IMR-90 (cell line): ENCODE results near the gene PIP4K2A. TPM values are rescaled to one million over a fixed set of nuclear protein-coding genes. Genes with fewer than 3 reads are reported as not detected.
A peak's percentile ranks its signal among the peaks of the same experiment; 100 is the strongest.

Experiments used
- ATAC-seq: fragments of 200-7000 bp; cut with Tn5 transposase; 2 replicates; pipeline ENCODE4 v1.9.1; 2020; ENCODE audit warnings: low read depth, mild to moderate bottlenecking, moderate library complexity
- BruUV-seq: library from RNA; stranded (reverse); fragments of 400-500 nt; replicated peaks from 2 replicates; lab custom pipeline; 2021; lab: Mats Ljungman, UMichigan
- CTCF ChIA-PET: fragments of 300-600 bp; formaldehyde crosslinking; extraction: SDS; loops from one replicate; lab custom pipeline; 2021; ENCODE audit warnings: antibody characterized with exemption; lab: Yijun Ruan, JAX
- POLR2A ChIA-PET: fragments of 300-600 bp; sonication (Branson Sonifier 250); formaldehyde crosslinking; loops from one replicate; lab custom pipeline; 2022; ENCODE audit warnings: antibody characterized with exemption; ENCODE audit not compliant: unreplicated experiment; lab: Charles Lee
- DNase-seq: peaks from one replicate; pipeline ENCODE4 v3.0.0; 2013
- H2AFZ ChIP-seq: replicated peaks from 2 replicates; pipeline ENCODE3; 2013; ENCODE audit warnings: low read length, mild to moderate bottlenecking; ENCODE audit not compliant: poor library complexity
- H2AK5ac ChIP-seq: 2 replicates; pipeline ENCODE4 v1.6.1; 2013; ENCODE audit warnings: low read depth, low read length, inconsistent platforms
- H2AK9ac ChIP-seq: replicated peaks from 2 replicates; pipeline ENCODE3; 2013; ENCODE audit warnings: mild to moderate bottlenecking, low read depth, low read length, moderate library complexity; ENCODE audit not compliant: poor library complexity
- H2BK120ac ChIP-seq: 2 replicates; pipeline ENCODE4 v1.6.1; 2013; ENCODE audit warnings: low read depth, low read length, inconsistent platforms
- H2BK15ac ChIP-seq: 3 replicates; pipeline ENCODE4 v1.6.1; 2013; ENCODE audit warnings: low read depth, low read length, inconsistent platforms
- H2BK20ac ChIP-seq: 2 replicates; pipeline ENCODE4 v1.6.1; 2013; ENCODE audit warnings: low read depth, mild to moderate bottlenecking, inconsistent platforms, low read length, moderate library complexity
- H2BK5ac ChIP-seq: 2 replicates; pipeline ENCODE4 v1.6.1; 2013; ENCODE audit warnings: mild to moderate bottlenecking, low read depth, low read length, inconsistent platforms; ENCODE audit not compliant: poor library complexity, severe bottlenecking
- H3K14ac ChIP-seq: replicated peaks from 2 replicates; pipeline ENCODE4 v1.6.1; 2013; ENCODE audit warnings: low read depth, low read length, inconsistent platforms
- H3K18ac ChIP-seq: 2 replicates; pipeline ENCODE4 v1.6.1; 2013; ENCODE audit warnings: low read depth, low read length, control low read depth
- H3K23ac ChIP-seq: 2 replicates; pipeline ENCODE4 v1.6.1; 2013; ENCODE audit warnings: low read depth, low read length, inconsistent platforms
- H3K27ac ChIP-seq: 2 replicates; pipeline ENCODE4 v1.5.1; 2013; ENCODE audit warnings: mild to moderate bottlenecking, control low read depth, low read length; ENCODE audit not compliant: insufficient read depth
- H3K27me3 ChIP-seq: 2 replicates; pipeline ENCODE4 v1.6.1; 2013; ENCODE audit warnings: low read length; ENCODE audit not compliant: control insufficient read depth, insufficient read depth
- H3K36me3 ChIP-seq: 2 replicates; pipeline ENCODE4 v1.6.1; 2013; ENCODE audit warnings: low read length, mixed read lengths; ENCODE audit not compliant: control insufficient read depth, insufficient read depth
- H3K4ac ChIP-seq: 2 replicates; pipeline ENCODE4 v1.6.1; 2013; ENCODE audit warnings: low read depth, low read length, inconsistent platforms
- H3K4me1 ChIP-seq: 2 replicates; pipeline ENCODE4 v1.6.1; 2013; ENCODE audit warnings: low read length, mixed read lengths; ENCODE audit not compliant: control insufficient read depth, insufficient read depth
- H3K4me2 ChIP-seq: 2 replicates; pipeline ENCODE4 v1.6.1; 2013; ENCODE audit warnings: low read depth, mild to moderate bottlenecking, control low read depth, low read length, moderate library complexity
- H3K4me3 ChIP-seq: 2 replicates; pipeline ENCODE4 v1.5.1; 2013; ENCODE audit warnings: low read depth, mild to moderate bottlenecking, control low read depth, low read length, moderate library complexity; ENCODE audit not compliant: insufficient read depth
- H3K56ac ChIP-seq: 2 replicates; pipeline ENCODE4 v1.6.1; 2013; ENCODE audit warnings: low read length, inconsistent platforms; ENCODE audit not compliant: insufficient read depth; ENCODE audit errors: extremely low read depth
- H3K79me1 ChIP-seq, 2 experiments: 2 replicates each; pipeline ENCODE4 v1.6.1; 2013; ENCODE audit warnings: low read length in 2 of 2, inconsistent platforms in 1 of 2, low read depth in 1 of 2
- H3K9ac ChIP-seq: 2 replicates; pipeline ENCODE4 v1.6.1; 2013; ENCODE audit warnings: low read depth, low read length, control low read depth
- H3K9me1 ChIP-seq: 2 replicates; pipeline ENCODE4 v1.6.1; 2013; ENCODE audit warnings: low read length, inconsistent platforms; ENCODE audit not compliant: insufficient read depth
- H3K9me3 ChIP-seq: 2 replicates; pipeline ENCODE4 v1.6.1; 2013; ENCODE audit warnings: low read length; ENCODE audit not compliant: control insufficient read depth, insufficient read depth
- H4K20me1 ChIP-seq: 2 replicates; pipeline ENCODE4 v1.6.1; 2013; ENCODE audit warnings: low read length, inconsistent platforms; ENCODE audit not compliant: insufficient read depth
- H4K5ac ChIP-seq: 2 replicates; pipeline ENCODE4 v1.6.1; 2013; ENCODE audit warnings: mild to moderate bottlenecking, low read depth, low read length, control low read depth
- H4K8ac ChIP-seq, 2 experiments: 2 replicates each; pipeline ENCODE4 v1.6.1; 2013; ENCODE audit warnings: low read depth in 2 of 2, low read length in 2 of 2, control low read depth in 1 of 2, inconsistent platforms in 1 of 2
- H4K91ac ChIP-seq: 2 replicates; pipeline ENCODE4 v1.6.1; 2013; ENCODE audit warnings: low read depth, low read length, inconsistent platforms; ENCODE audit not compliant: insufficient read depth
- BHLHE40 ChIP-seq: fragments of 150-350 bp; IDR thresholded peaks from 2 replicates; pipeline ENCODE4 v1.6.1; 2016; ENCODE audit warnings: mild to moderate bottlenecking, low read depth, low read length
- MAFK ChIP-seq: IDR thresholded peaks from 2 replicates; pipeline ENCODE4 v1.6.1; 2012; ENCODE audit warnings: low read depth, low read length, improper control_type of control experiment
- MAZ ChIP-seq: IDR thresholded peaks from 2 replicates; pipeline ENCODE4 v1.6.1; 2012; ENCODE audit warnings: low read depth, mild to moderate bottlenecking, low read length, improper control_type of control experiment, moderate library complexity, borderline replicate concordance
- RCOR1 ChIP-seq: IDR thresholded peaks from 2 replicates; pipeline ENCODE4 v1.6.1; 2012; ENCODE audit warnings: mild to moderate bottlenecking, low read length, improper control_type of control experiment; ENCODE audit not compliant: insufficient replicate concordance
- WGBS, 2 experiments: methylation state at CpG; one replicate each; pipeline versions ENCODE4 v1.1.5 to v1.1.7; 2013; ENCODE audit warnings: missing lambda C conversion rate in 2 of 2; ENCODE audit not compliant: insufficient read length in 1 of 2; ENCODE audit errors: extremely low coverage in 2 of 2; 5-methylcytosine and 5-hydroxymethylcytosine counted together
- dilution Hi-C: fragments of 300-500 bp; cut with HindIII; formaldehyde crosslinking; loops from one replicate; pipeline ENCODE4 v1.14.3; 2018; ENCODE audit warnings: low sequenced_read_pairs; ENCODE audit not compliant: unreplicated experiment
- in situ Hi-C: fragments of 300-500 bp; cut with MboI; formaldehyde crosslinking; loops from 3 replicates; pipeline ENCODE4 v1.14.3; 2019; ENCODE audit warnings: low sequenced_read_pairs, inconsistent platforms, mixed read lengths
- intact Hi-C: fragments of 100-400 bp; cut with micrococcal nuclease; formaldehyde crosslinking; loops from 2 replicates; pipeline ENCODE4 v1.10.0; 2022
- polyA plus RNA-seq, 3 experiments: library from polyadenylated mRNA; depleted of rRNA; stranded (reverse); fragments of >200 nt; gene quantifications; 2 replicates each; pipeline ENCODE4 v1.2.3, GENCODE V29; 2012; ENCODE audit warnings: low replicate concordance in 1 of 3
- total RNA-seq: library from RNA; depleted of rRNA; stranded (reverse); fragments of >200 nt; gene quantifications from 2 replicates; pipeline ENCODE4 v1.2.3, GENCODE V29; 2012

The PIP4K2A gene
- total and polyA plus RNA-seq, 2 of the 4 experiments (the other 2 are of a cell fraction): 9.8 to 18.1 TPM

GRCh38 chr10:22548344-22548743, 166.0 kb downstream of the PIP4K2A start:
- Histone ChIP-seq H4K8ac (no peak overlapping the region), H3K14ac (no peak overlapping the region), H3K9me3 (no peaks in the 10 kb centered on the region), H3K4me3 (no peak overlapping the region), H3K4me1 (no peaks in the 10 kb centered on the region), H2BK20ac (no peak overlapping the region), H3K9me1 (0 out of 2 replicates have a peak, but pooled peaks cover 3% of the 10 kb centered on the region), H2AK5ac (no peak overlapping the region), H3K4me2 (no peak overlapping the region), H2BK15ac (no peak overlapping the region), H4K20me1 (no peaks in the 10 kb centered on the region), H2AFZ (no peak overlapping the region), H4K91ac (no peak overlapping the region), H4K5ac (no peak overlapping the region), H3K36me3 (peaks cover 21% of the 10 kb centered on the region), H3K9ac (no peak overlapping the region), H3K56ac (no peak overlapping the region), H3K23ac (no peak overlapping the region), H2AK9ac (no peak overlapping the region), H3K79me1 (no peaks in the 10 kb centered on the region), H3K27ac (no peak overlapping the region), H3K18ac (no peak overlapping the region), H3K4ac (no peak overlapping the region), H3K27me3 (no peaks in the 10 kb centered on the region), H2BK120ac (no peak overlapping the region), H2BK5ac (no peak overlapping the region)
- WGBS, 2 experiments: no CpG with 5 or more reads among the region's 1 CpG
- ATAC-seq (no peak), DNase-seq (no peak)
- ChIA-PET CTCF (interaction anchor here (0.6 kb wide), 2 partner anchors 23 to 243 kb away, joined by 3 read pairs; no protein-coding TSS in a partner anchor), POLR2A (no interaction called here)
- no peak for TF ChIP-seq MAZ
- TF ChIP-seq RCOR1: no peak
- no peak for TF ChIP-seq BHLHE40
- peak; percentile 73 for TF ChIP-seq MAFK
- no TSS peak for BruUV-seq
- in situ Hi-C loops (no loop called here), intact Hi-C loops (no loop called here), dilution Hi-C loops (no loop called here)
